Lung microvascular endothelial cell (primary cell): ENCODE measurements around the gene AGR3. TPM values are rescaled to one million over a fixed set of nuclear protein-coding genes. Genes with fewer than 3 reads are reported as not detected.

ENCODE experiments used
- DNase-seq, 2 donors: peaks; one replicate each; pipeline versions ENCODE4 v3.0.0 to v3.0.0-alpha.2; 2010; ENCODE audit warnings: low read depth in 2 of 2
- total RNA-seq: library from RNA; depleted of rRNA; stranded (reverse); fragments of >200 nt; gene quantifications from 2 replicates; pipeline ENCODE4 v1.2.1, GENCODE V29; 2014

AGR3 gene
- total RNA-seq, 1 donor from 2014 or later, result not detected

- DNase-seq, result no peak
Measured at GRCh38 chr7:16838386-16838785, 43.4 kb downstream of the AGR3 start.

- DNase-seq, result no peak
Measured at GRCh38 chr7:16836481-16836880, 45.3 kb downstream of the AGR3 start.

- DNase-seq, result no peak
Measured at GRCh38 chr7:16833373-16833772, 48.4 kb downstream of the AGR3 start.

- no peak for DNase-seq
Measured at GRCh38 chr7:16826060-16826459, 55.7 kb downstream of the AGR3 start.

- no peak for DNase-seq
Measured at GRCh38 chr7:16822029-16822428, 59.8 kb downstream of the AGR3 start.

GRCh38 chr7:16818732-16819131 lies 63.1 kb downstream of the AGR3 start:
- DNase-seq, result no peak

- no peak for DNase-seq
Measured at GRCh38 chr7:16817536-16817935, 64.2 kb downstream of the AGR3 start.

GRCh38 chr7:16816824-16817223 lies 65.0 kb downstream of the AGR3 start:
- no peak for DNase-seq

- DNase-seq, result no peak
Measured at GRCh38 chr7:16815001-16815400, 66.8 kb downstream of the AGR3 start.

- DNase-seq, result no peak
Measured at GRCh38 chr7:16813232-16813616, 68.6 kb downstream of the AGR3 start.

- DNase-seq, result no peak
Measured at GRCh38 chr7:16812542-16813231, 69.1 kb downstream of the AGR3 start.

GRCh38 chr7:16811551-16811950 lies 70.2 kb downstream of the AGR3 start:
- peak in 1 of 2 donors; percentile 6 for DNase-seq

GRCh38 chr7:16810573-16810972 lies 71.2 kb downstream of the AGR3 start:
- no peak for DNase-seq

GRCh38 chr7:16810112-16810511 lies 71.7 kb downstream of the AGR3 start:
- no peak for DNase-seq

Other genes starting within 250 kb of the AGR3 start
- 7.9 and 8.5 TPM in 2 replicates for gene ANKMY2, start 236.2 kb downstream of the AGR3 start, total RNA-seq
- 56.9 and 73.2 TPM in 2 replicates for gene BZW2, start 235.8 kb downstream of the AGR3 start, total RNA-seq
- gene TSPAN13, start 128.2 kb downstream of the AGR3 start, total RNA-seq, result 45.1 and 74.6 TPM in 2 replicates
- not detected in 2 replicates for gene AGR2, start 77.0 kb downstream of the AGR3 start, total RNA-seq